ENCODE results near the gene PPP2R5A.

Gene PPP2R5A

DNA sequence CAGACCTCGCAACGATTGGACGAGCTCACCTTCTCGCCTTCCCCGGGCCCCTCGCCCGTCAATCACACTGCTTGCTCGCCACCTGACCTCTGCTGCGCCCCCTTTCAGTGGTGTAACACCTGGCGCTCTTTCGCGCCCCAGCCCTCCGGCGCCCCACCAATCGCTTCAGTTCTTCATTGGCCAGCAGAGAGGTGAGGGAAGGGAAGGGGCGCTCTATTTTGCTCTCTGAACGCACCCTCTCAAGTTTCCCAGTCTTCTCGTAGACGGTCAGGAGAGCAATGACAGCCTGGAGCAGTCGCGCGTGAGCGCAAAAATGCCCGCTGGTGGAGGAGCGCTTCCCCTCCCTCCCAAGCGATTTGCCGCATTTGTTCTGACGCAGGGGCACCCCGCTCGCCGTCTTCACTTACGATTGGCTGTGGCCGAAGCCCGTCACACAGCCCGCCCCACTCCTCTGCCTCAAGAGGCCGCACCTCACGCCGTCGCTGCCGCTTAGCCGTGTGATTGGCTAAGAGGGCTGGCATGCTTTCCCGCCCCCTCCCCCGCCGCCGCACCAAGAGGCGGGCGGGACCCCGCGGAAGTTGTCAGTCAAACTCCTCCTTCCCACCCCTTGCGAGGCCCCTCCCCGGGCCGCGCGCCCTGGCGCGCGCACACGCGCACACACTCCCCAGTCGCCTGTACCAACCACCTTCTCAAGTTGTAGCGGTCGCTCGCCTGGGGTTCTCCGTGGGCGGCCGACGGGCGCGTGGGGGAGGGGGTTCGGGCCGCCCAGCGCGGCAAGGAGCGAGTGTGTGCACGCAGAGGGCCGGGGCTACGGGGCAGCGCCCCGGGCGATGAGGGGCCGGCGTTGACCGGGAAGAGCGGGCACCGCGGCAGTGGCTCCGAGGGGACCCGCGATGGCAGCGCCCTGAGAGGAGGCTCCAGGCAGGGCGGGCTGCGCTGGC, at the start of gene PPP2R5A:
PPP2R5A (plus strand) TSS at position 667 of the 941 bp plus-strand sequence. CDS start 701 bp downstream, outside the sequence.
- peak; percentile 42; the same call in 1 of the 2 replicates for TF ChIP-seq CTCF (IDR thresholded peaks at IDR 0.05)

- TF ChIP-seq CTCF (IDR thresholded peaks at IDR 0.05) = no peak
Measured at GRCh38 chr1:212235857-212236256, 49.4 kb upstream of the PPP2R5A start.

- no peak for TF ChIP-seq CTCF (IDR thresholded peaks at IDR 0.05)
Measured at GRCh38 chr1:212236664-212237220, 48.5 kb upstream of the PPP2R5A start.

DNA sequence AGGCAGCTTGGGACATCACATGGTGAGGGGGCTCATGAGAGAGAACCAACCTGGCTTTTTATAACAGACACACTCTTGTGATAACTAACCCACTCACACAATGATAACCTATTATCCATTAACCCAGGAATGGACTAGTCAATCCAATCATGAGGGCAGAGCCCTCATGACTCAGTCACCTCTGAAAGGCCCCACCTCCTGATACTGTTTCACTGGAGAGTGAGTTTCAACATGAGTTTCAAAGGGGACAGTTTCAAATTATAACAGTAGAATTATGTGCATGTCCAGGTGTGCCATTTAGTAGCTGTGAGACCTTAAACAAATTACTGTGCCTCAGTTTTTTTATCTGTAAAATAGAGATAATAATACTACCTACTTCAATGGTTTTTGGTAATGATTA, 47.6 kb upstream of the PPP2R5A start:
- TF ChIP-seq CTCF (IDR thresholded peaks at IDR 0.05) = no peak

DNA sequence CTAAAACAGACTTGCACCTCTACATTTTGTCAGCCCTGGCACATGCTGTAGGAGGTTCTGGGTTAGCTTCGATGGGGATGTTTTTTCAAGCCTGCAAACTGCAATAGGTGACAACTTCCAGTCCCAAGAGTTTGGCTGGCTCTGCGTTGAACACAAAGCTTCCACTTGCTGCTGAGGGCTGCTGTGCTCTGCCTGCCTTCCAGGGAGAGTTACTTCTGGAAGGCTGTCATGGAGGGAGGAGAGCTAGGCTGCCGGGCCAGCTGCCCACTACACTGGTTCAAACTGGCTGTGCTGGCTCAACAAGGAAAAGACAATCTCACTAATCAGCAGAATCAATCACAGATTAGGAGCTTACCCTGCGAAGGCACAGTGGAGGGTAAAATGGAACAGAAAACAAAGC, 46.7 kb upstream of the PPP2R5A start:
- no peak for TF ChIP-seq CTCF (IDR thresholded peaks at IDR 0.05)

DNA sequence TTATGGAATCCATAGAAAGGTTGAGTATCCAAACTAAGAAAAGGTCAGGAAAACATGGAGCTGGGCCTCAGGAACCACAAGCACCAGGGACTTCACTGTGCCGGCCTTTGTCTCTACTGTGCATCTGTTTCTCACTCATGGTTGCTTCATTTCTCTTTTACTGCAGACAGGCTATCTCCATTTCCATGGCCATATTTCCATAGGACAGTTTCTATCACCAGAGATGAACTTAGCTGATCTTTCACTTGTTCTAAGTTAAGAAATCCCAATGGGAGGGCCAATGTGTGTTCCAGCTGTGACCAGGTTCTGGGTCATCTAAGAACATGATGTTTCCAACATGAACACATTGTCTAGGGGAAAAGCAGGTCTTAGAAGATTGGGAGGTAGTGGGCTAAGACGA, 43.7 kb upstream of the PPP2R5A start:
- TF ChIP-seq CTCF (IDR thresholded peaks at IDR 0.05) = no peak

- no peak for TF ChIP-seq CTCF (IDR thresholded peaks at IDR 0.05)
Measured at GRCh38 chr1:212241957-212242287, 43.3 kb upstream of the PPP2R5A start.
